ENCODE measurements around the gene KBTBD13. TPM values are rescaled to one million over a fixed set of nuclear protein-coding genes. Genes with fewer than 3 reads are reported as not detected.

KBTBD13 gene
- total RNA-seq, 1 donor from 2014 or later: not detected

GRCh38 chr15:65069779-65070546, 6.6 kb upstream of the KBTBD13 start:
- Histone ChIP-seq H4K20me1 (ENCODE audit: low read depth) (no peaks in the 10 kb centered on the region), H3K36me3 (no peaks in the 10 kb centered on the region), H2AFZ (replicated peaks) (no peak overlapping the region), H3K9ac (no peak overlapping the region), H3K4me1 (peaks cover 30% of the 10 kb centered on the region), H3K27ac (no peak overlapping the region), H3K27me3 (peaks cover 30% of the 10 kb centered on the region), H3K4me2 (no peak overlapping the region), H3K4me3 (no peak overlapping the region), H3K9me3 (ENCODE audit: low read depth) (no peaks in the 10 kb centered on the region), H3F3A (ENCODE audit: low read depth) (peaks cover 36% of the 10 kb centered on the region), H3K79me2 (ENCODE audit: low read depth) (no peaks in the 10 kb centered on the region)
- Mint-ChIP-seq H3K4me3 (no peak overlapping the region), H3K27me3 (ENCODE audit: insufficient read depth, low read depth) (peaks cover 21% of the 10 kb centered on the region), H3K4me1 (peaks cover 34% of the 10 kb centered on the region), H3K9me3 (peaks cover 4% of the 10 kb centered on the region), H3K36me3 (no peaks in the 10 kb centered on the region), H3K27ac (no peak overlapping the region)
- TF ChIP-seq EZH2phosphoT487 (IDR thresholded peaks at IDR 0.05): no peak
- TF ChIP-seq CTCF (IDR thresholded peaks at IDR 0.05): no peak
- DNase-seq (ENCODE audit: low spot score): no peak

DNA sequence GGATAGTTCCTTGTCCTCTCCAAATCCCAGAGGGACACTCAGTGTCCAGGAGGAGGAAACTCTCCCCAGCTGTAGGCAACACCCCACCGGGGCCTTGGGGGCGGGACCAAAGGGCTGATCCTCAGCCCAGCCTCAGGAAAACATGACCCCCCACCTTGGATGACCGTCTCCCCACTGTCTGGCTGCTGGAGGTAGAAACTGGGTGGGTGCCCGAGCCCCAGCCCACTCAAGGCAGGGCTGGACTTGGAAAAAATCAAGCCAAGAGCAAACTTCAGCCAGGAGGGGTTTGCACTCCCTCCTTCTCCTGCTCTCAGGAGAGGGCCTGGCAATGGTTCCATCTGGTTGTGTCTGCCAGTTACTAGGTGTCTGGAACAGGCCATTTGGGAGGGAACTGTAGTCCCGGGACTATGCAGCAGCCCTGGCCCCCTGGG, 5.2 kb upstream of the KBTBD13 start:
- Histone ChIP-seq H3K9ac (no peak overlapping the region), H3K4me1 (peaks cover 17% of the 10 kb centered on the region), H3K4me2 (no peak overlapping the region), H3K36me3 (no peaks in the 10 kb centered on the region), H2AFZ (replicated peaks) (no peak overlapping the region), H3K79me2 (ENCODE audit: low read depth) (no peaks in the 10 kb centered on the region), H4K20me1 (ENCODE audit: low read depth) (no peaks in the 10 kb centered on the region), H3K9me3 (ENCODE audit: low read depth) (no peaks in the 10 kb centered on the region), H3K27ac (no peak overlapping the region), H3F3A (ENCODE audit: low read depth) (peaks cover 25% of the 10 kb centered on the region), H3K4me3 (no peak overlapping the region), H3K27me3 (peaks cover 33% of the 10 kb centered on the region)
- peaks cover 17% of the 10 kb centered on the region for H3K27me3 Mint-ChIP-seq (ENCODE audit: insufficient read depth, low read depth)
- no peak overlapping the region for H3K4me3 Mint-ChIP-seq
- peaks cover under 1% of the 10 kb centered on the region for H3K36me3 Mint-ChIP-seq
- no peak overlapping the region for H3K27ac Mint-ChIP-seq
- H3K9me3 Mint-ChIP-seq: peaks cover 4% of the 10 kb centered on the region
- peaks cover 25% of the 10 kb centered on the region for H3K4me1 Mint-ChIP-seq
- DNase-seq (ENCODE audit: low spot score): no peak
- TF ChIP-seq EZH2phosphoT487 (IDR thresholded peaks at IDR 0.05) (no peak), CTCF (IDR thresholded peaks at IDR 0.05) (no peak), EZH2 (IDR thresholded peaks at IDR 0.05) (no peak)

DNA sequence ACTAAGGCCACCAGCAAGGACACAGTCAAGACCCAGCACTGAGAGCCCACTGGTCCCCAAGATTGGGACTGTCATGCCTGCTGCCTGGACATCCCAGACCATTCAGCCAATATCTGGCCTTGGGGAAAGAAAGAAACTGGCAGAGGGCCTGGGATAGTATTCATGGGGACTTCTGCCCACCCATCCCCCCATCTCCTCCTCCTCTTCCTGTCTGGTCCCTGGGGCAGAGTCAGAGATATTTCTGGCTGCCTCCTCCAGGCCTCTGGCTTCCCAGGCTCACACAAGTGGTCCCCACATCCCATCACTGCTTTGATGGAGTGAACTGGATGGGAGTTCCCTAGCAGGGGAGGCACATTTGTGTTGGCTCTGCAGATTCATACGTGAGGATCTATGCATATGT, 4.5 kb upstream of the KBTBD13 start:
- H3K4me3 ChIP-seq: no peak overlapping the region
- H3K27ac ChIP-seq: no peak overlapping the region
- no peak for DNase-seq (ENCODE audit: low spot score)
- peaks cover 18% of the 10 kb centered on the region for H3F3A ChIP-seq (ENCODE audit: low read depth)
- H3K9me3 ChIP-seq (ENCODE audit: low read depth): no peaks in the 10 kb centered on the region
- no peaks in the 10 kb centered on the region for H3K36me3 ChIP-seq
- H3K27me3 Mint-ChIP-seq (ENCODE audit: insufficient read depth, low read depth): peaks cover 16% of the 10 kb centered on the region
- H3K4me1 ChIP-seq: peaks cover 11% of the 10 kb centered on the region
- no peak overlapping the region for H2AFZ ChIP-seq (replicated peaks)
- H3K4me2 ChIP-seq: no peak overlapping the region
- H3K9me3 Mint-ChIP-seq: peaks cover 6% of the 10 kb centered on the region
- H3K36me3 Mint-ChIP-seq: peaks cover 1% of the 10 kb centered on the region
- H3K27me3 ChIP-seq: peaks cover 35% of the 10 kb centered on the region
- peaks cover 19% of the 10 kb centered on the region for H3K4me1 Mint-ChIP-seq
- H3K4me3 Mint-ChIP-seq: no peak overlapping the region
- no peaks in the 10 kb centered on the region for H3K79me2 ChIP-seq (ENCODE audit: low read depth)
- H3K9ac ChIP-seq: no peak overlapping the region
- H4K20me1 ChIP-seq (ENCODE audit: low read depth): no peaks in the 10 kb centered on the region
- H3K27ac Mint-ChIP-seq: no peak overlapping the region
- no peak for TF ChIP-seq CTCF (IDR thresholded peaks at IDR 0.05)
- TF ChIP-seq EZH2 (IDR thresholded peaks at IDR 0.05): no peak
- TF ChIP-seq EZH2phosphoT487 (IDR thresholded peaks at IDR 0.05): no peak

Measured in neural progenitor cell (in vitro differentiated cells).